Measurements from ENCODE around the gene DNAJA3. TPM values are rescaled to one million over a fixed set of nuclear protein-coding genes. Genes with fewer than 3 reads are reported as not detected.

Gene DNAJA3
- total and polyA plus RNA-seq, 2 donors = 33.5 to 38.4 TPM

DNA sequence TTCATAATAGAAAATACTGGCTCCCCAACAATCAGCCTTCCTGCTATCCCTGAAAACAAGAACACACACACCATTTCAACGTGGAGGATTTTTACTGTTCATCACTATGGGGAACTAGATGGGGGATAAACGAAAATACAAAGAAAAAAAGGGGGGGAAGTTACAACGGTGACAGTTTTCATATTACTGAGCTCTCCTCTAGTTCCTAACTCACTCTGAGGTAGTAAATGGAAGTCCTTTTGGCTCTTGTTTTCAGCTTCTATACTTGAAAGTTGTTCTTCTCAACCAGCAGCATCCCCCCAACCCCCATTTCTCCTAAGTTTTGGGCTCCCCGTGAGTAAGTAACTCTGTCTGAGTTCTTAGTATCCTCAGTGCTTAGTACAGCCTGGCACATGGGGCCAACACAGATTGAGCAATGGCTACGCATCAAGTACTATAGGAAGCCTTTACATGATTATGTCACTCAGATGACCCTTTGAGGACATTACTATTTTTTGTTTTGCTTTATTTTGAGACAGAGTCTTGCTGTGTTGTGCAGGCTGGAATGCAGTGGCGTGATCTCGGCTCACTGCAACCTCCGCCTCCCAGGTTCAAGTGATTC is 5.1 kb upstream of the DNAJA3 start:
- WGBS = 76% methylated on average over 8 of the region's 8 CpGs
- DNase-seq (ENCODE audit: extremely low spot score) = no peak
- Histone ChIP-seq H3K27ac (ENCODE audit: low read depth) (no peak overlapping the region), H3K4me3 (ENCODE audit: low read depth, low read length) (no peak overlapping the region), H3K4me1 (ENCODE audit: insufficient read depth) (no peaks in the 10 kb centered on the region), H3K36me3 (ENCODE audit: insufficient read depth) (no peaks in the 10 kb centered on the region)

DNA sequence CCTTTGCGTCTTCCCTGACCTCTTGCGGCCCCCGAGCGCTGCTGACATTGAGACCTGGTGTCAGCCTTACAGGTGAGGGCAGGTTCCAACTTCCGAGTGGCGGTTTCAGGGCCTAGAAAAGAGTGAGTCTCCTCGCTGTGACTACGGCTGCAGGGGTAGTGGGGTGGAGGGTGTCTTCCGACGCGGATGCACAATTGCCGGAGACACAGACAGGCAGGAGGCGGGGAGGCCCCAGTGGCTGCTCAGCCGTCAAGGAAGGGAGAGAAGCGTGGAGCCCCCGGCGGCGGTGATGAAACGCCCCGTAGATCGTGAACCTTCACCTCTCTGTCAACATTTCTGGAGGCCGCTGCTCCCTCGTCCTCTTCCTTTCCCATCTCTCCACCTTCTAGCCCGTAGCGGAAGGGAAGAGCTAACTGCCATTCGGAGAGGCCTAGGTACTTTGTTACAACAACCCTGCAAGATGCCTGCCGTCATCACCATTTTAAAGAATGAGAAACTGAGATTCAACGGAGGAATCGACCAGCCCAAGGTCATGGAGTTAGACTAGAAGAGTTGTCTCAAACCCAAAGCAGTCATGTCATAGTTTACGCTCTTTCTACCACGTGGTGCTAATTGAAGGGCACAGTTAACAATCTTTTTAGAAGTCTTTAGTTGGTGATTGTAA is 485 bp downstream of the DNAJA3 start:
- peak overlapping the region; percentile 73 for H3K4me3 ChIP-seq (ENCODE audit: low read depth, low read length)
- WGBS = 3% methylated on average over 31 of the region's 31 CpGs
- DNase-seq (ENCODE audit: extremely low spot score) = no peak
- H3K36me3 ChIP-seq (ENCODE audit: insufficient read depth) = no peaks in the 10 kb centered on the region
- H3K27ac ChIP-seq (ENCODE audit: low read depth) = peak overlapping the region; percentile 25
- H3K4me1 ChIP-seq (ENCODE audit: insufficient read depth) = no peaks in the 10 kb centered on the region

- Histone ChIP-seq H3K36me3 (ENCODE audit: insufficient read depth) (no peaks in the 10 kb centered on the region), H3K4me3 (ENCODE audit: low read depth, low read length) (peak overlapping the region; percentile 73), H3K4me1 (ENCODE audit: insufficient read depth) (no peaks in the 10 kb centered on the region), H3K27ac (ENCODE audit: low read depth) (peak overlapping the region; percentile 25)
- DNase-seq (ENCODE audit: extremely low spot score) = no peak
- 88% methylated on average over 12 of the region's 12 CpGs for WGBS
Measured at GRCh38 chr16:4426722-4427372, 1.2 kb downstream of the DNAJA3 start.

GRCh38 chr16:4428500-4428899 is 2.8 kb downstream of the DNAJA3 start:
- no peaks in the 10 kb centered on the region for H3K4me1 ChIP-seq (ENCODE audit: insufficient read depth)
- H3K27ac ChIP-seq (ENCODE audit: low read depth) = no peak overlapping the region
- H3K36me3 ChIP-seq (ENCODE audit: insufficient read depth) = no peaks in the 10 kb centered on the region
- H3K4me3 ChIP-seq (ENCODE audit: low read depth, low read length) = no peak overlapping the region
- no peak for DNase-seq (ENCODE audit: extremely low spot score)
- WGBS = 91% methylated on average over 7 of the region's 7 CpGs

- no peak overlapping the region for H3K27ac ChIP-seq (ENCODE audit: low read depth)
- WGBS = 92% methylated on average over 9 of the region's 9 CpGs
- no peaks in the 10 kb centered on the region for H3K4me1 ChIP-seq (ENCODE audit: insufficient read depth)
- DNase-seq (ENCODE audit: extremely low spot score) = no peak
- peaks cover 3% of the 10 kb centered on the region for H3K36me3 ChIP-seq (ENCODE audit: insufficient read depth)
- no peak overlapping the region for H3K4me3 ChIP-seq (ENCODE audit: low read depth, low read length)
Measured at GRCh38 chr16:4431023-4431422, 5.4 kb downstream of the DNAJA3 start.

DNA sequence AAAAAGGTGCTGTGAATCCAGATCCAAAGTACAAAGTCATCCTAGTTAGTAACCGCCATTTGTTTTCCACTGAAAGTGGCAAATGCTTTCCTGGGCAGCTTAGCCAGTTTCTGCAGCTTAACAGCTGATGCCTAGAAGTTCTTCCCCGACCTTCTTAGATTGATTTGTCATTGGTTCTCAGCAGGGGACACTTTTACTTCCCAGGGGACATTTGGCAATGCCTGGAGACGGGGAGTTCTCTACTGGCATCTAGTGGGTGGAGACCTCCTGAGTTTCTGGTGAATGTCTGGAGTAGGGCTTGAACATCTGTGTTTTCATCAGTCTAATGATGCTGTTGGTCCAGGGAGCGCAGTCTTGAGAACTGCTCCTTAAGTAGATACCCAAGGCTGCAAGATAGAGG is 7.6 kb downstream of the DNAJA3 start:
- Histone ChIP-seq H3K4me3 (ENCODE audit: low read depth, low read length) (no peak overlapping the region), H3K27ac (ENCODE audit: low read depth) (no peak overlapping the region), H3K4me1 (ENCODE audit: insufficient read depth) (no peaks in the 10 kb centered on the region), H3K36me3 (ENCODE audit: insufficient read depth) (peaks cover 3% of the 10 kb centered on the region)
- no peak for DNase-seq (ENCODE audit: extremely low spot score)
- 91% methylated on average over 4 of the region's 4 CpGs for WGBS

GRCh38 chr16:4433914-4434787 is 8.5 kb downstream of the DNAJA3 start:
- 79% methylated on average over 12 of the region's 12 CpGs for WGBS
- Histone ChIP-seq H3K4me3 (ENCODE audit: low read depth, low read length) (no peak overlapping the region), H3K4me1 (ENCODE audit: insufficient read depth) (no peaks in the 10 kb centered on the region), H3K27ac (ENCODE audit: low read depth) (no peak overlapping the region), H3K36me3 (ENCODE audit: insufficient read depth) (peaks cover 3% of the 10 kb centered on the region)
- no peak for DNase-seq (ENCODE audit: extremely low spot score)

DNA sequence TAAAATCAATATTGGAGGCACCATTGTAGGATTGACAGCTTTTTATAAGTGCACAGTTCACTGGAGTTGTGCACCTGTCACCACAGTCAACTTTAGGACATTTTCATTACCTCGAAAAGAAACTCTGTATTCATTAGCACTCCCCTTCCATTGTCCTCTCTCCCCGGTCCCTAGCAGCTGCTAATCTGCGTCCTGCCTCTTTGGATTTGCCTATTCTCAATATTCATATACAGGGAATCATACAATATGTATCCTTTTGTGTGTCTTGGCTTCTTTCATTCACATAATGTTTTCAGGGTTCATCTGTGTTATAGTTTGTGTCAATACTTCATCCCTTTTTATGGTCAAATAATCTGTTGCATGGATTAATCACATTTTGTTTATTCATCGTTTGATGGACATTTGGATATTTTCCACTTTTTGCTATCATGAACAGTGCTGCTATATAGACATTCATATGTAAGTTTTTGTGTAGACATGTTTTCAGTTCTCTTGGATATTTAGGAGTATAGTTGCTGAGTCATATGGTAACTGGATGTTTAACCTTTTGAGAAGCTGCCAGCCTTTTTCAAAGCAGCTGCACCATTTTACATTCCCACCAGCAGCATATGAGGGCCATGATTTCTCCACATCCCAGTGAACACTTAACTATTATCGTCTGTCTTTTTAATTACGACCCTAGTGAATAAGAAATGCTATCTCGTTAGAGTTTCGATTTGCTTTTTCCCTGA is 9.8 kb downstream of the DNAJA3 start:
- no peak for DNase-seq (ENCODE audit: extremely low spot score)
- Histone ChIP-seq H3K4me3 (ENCODE audit: low read depth, low read length) (no peak overlapping the region), H3K36me3 (ENCODE audit: insufficient read depth) (peaks cover 3% of the 10 kb centered on the region), H3K27ac (ENCODE audit: low read depth) (no peak overlapping the region), H3K4me1 (ENCODE audit: insufficient read depth) (no peaks in the 10 kb centered on the region)
- 69% methylated on average over 8 of the region's 8 CpGs for WGBS

DNA sequence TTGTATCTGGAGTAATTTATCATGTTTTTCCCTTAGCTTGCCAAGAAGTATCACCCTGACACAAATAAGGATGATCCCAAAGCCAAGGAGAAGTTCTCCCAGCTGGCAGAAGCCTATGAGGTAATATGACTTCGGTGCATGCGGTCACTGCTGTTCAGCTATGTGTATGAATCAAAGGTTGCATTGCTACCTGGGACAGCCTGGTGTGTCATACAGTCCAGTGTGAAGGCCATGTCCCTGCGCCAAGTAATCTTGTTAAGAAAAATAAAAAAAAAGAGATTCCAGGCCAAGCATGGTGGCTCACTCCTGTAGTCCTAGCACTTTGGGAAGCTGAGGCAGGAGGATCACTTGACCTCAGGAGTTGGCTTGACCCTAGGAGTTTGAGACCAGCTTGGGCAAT is 11.7 kb downstream of the DNAJA3 start:
- H3K4me3 ChIP-seq (ENCODE audit: low read depth, low read length) = no peak overlapping the region
- H3K4me1 ChIP-seq (ENCODE audit: insufficient read depth) = no peaks in the 10 kb centered on the region
- no peak overlapping the region for H3K27ac ChIP-seq (ENCODE audit: low read depth)
- no peak for DNase-seq (ENCODE audit: extremely low spot score)
- peaks cover 3% of the 10 kb centered on the region for H3K36me3 ChIP-seq (ENCODE audit: insufficient read depth)
- WGBS = 98% methylated on average over 3 of the region's 3 CpGs

GRCh38 chr16:4442371-4442770 is 16.7 kb downstream of the DNAJA3 start:
- WGBS = 92% methylated on average over 11 of the region's 11 CpGs
- Histone ChIP-seq H3K4me1 (ENCODE audit: insufficient read depth) (no peaks in the 10 kb centered on the region), H3K4me3 (ENCODE audit: low read depth, low read length) (no peak overlapping the region), H3K27ac (ENCODE audit: low read depth) (no peak overlapping the region), H3K36me3 (ENCODE audit: insufficient read depth) (no peaks in the 10 kb centered on the region)
- DNase-seq (ENCODE audit: extremely low spot score) = no peak

- H3K36me3 ChIP-seq (ENCODE audit: insufficient read depth) = no peaks in the 10 kb centered on the region
- 71% methylated on average over 5 of the region's 5 CpGs for WGBS
- no peak overlapping the region for H3K27ac ChIP-seq (ENCODE audit: low read depth)
- DNase-seq (ENCODE audit: extremely low spot score) = no peak
- no peaks in the 10 kb centered on the region for H3K4me1 ChIP-seq (ENCODE audit: insufficient read depth)
- H3K4me3 ChIP-seq (ENCODE audit: low read depth, low read length) = no peak overlapping the region
Measured at GRCh38 chr16:4443271-4443670, 17.6 kb downstream of the DNAJA3 start.

GRCh38 chr16:4443986-4444385 is 18.3 kb downstream of the DNAJA3 start:
- no peak for DNase-seq (ENCODE audit: extremely low spot score)
- WGBS = 97% methylated on average over 4 of the region's 4 CpGs
- Histone ChIP-seq H3K27ac (ENCODE audit: low read depth) (no peak overlapping the region), H3K36me3 (ENCODE audit: insufficient read depth) (no peaks in the 10 kb centered on the region), H3K4me1 (ENCODE audit: insufficient read depth) (no peaks in the 10 kb centered on the region), H3K4me3 (ENCODE audit: low read depth, low read length) (no peak overlapping the region)

- H3K4me3 ChIP-seq (ENCODE audit: low read depth, low read length) = no peak overlapping the region
- no peaks in the 10 kb centered on the region for H3K4me1 ChIP-seq (ENCODE audit: insufficient read depth)
- DNase-seq (ENCODE audit: extremely low spot score) = no peak
- H3K27ac ChIP-seq (ENCODE audit: low read depth) = no peak overlapping the region
- peaks cover 2% of the 10 kb centered on the region for H3K36me3 ChIP-seq (ENCODE audit: insufficient read depth)
- WGBS = 93% methylated on average over 14 of the region's 14 CpGs
Measured at GRCh38 chr16:4450430-4450829, 24.8 kb downstream of the DNAJA3 start.
